HG03097 (cell line): ENCODE data around the gene ACAT2.
"Not testable (repeated sequence)": the region's sequence is repeated elsewhere in the genome, so short reads cannot be mapped to it uniquely, and the experiment has no call there.

Experiments used
- ATAC-seq: cut with Tn5 transposase; IDR thresholded peaks from one replicate; pipeline ENCODE4 v1.9.1; 2021; ENCODE audit not compliant: unreplicated experiment, low FRiP score

ACAT2 gene

GRCh38 chr6:159762681-159763293 lies 942 bp downstream of the ACAT2 start:
- no peak for ATAC-seq

- ATAC-seq, result no peak
Observed at GRCh38 chr6:159766906-159767305, 5.1 kb downstream of the ACAT2 start.

DNA sequence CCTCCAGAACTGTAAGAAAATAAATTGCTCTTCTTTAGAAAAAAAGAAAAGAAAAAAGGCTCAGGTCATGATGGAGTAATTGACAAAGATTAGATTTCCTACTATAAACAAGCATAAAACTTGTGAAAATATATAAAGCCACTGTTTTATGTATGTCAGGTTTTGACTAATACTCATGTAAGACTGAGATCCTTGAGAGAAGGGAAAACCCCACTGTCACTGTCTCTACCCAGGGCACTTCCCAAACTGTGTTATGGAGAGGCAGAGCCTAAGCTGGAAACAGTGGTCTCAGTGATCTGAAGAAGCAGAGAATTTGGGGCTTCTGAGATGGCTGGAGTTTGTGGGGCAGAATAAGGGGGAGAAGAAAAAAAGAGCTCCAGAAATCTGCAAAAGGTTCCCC lies 7.6 kb downstream of the ACAT2 start:
- ATAC-seq, result no peak

GRCh38 chr6:159772196-159772595 lies 10.4 kb downstream of the ACAT2 start:
- no peak for ATAC-seq

DNA sequence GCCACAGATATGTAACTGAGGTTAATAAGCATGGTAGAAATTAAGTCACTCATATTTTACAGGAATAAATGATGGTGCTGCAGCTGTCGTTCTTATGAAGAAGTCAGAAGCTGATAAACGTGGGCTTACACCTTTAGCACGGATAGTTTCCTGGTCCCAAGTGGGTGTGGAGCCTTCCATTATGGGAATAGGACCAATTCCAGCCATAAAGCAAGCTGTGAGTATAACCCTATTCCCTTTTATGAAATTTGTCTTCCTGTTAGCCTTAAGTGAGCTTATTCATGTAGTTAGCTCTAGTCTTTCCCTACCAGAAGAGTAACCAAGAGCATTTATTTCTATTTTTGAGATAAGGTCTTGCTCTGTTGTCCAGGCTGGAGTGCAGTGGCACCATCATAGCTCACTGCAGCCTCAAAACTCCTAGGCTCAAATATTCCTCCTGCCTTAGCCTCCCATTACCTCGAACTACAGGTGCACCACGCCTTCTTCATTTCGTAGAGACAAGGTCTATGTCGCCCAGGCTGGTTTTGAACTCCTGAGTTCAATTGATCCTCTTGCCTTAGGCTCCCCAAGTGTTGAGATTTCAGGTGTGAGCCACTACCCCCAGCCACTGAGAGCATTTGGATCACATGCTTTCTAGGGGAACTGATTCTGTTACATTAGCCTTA lies 15.5 kb downstream of the ACAT2 start:
- ATAC-seq, result no peak

DNA sequence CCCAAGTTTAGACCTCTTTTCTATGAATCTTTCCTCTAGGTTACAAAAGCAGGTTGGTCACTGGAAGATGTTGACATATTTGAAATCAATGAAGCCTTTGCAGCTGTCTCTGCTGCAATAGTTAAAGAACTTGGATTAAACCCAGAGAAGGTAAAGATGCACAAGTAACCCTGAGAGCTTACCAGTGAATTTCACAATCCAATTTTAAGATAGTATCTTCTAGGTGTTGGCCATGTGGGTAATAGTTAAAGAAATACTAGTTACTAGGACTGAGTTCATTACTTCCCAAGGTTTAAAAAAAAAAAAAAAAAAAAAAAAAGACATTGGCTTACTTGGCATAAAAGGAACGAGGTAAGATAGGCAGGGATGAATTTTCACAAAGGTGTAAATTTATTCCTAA lies 16.3 kb downstream of the ACAT2 start:
- no peak for ATAC-seq

DNA sequence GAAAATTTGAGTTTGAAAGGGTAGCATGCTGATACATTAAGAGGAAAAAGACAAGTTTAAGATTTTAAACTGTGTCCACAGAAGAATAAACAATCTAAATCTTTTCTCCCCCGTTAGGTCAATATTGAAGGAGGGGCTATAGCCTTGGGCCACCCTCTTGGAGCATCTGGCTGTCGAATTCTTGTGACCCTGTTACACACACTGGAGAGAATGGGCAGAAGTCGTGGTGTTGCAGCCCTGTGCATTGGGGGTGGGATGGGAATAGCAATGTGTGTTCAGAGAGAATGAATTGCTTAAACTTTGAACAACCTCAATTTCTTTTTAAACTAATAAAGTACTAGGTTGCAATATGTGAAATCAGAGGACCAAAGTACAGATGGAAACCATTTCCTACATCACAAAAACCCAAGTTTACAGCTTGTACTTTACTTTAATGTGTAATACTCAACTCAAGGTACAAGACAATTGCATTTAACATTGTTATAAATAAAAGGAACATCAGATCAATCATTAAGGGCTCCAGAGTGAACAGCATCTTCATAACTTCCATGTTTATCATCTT lies 16.8 kb downstream of the ACAT2 start:
- no peak for ATAC-seq

- no peak for ATAC-seq
Observed at GRCh38 chr6:159788276-159788675, 26.4 kb downstream of the ACAT2 start.

DNA sequence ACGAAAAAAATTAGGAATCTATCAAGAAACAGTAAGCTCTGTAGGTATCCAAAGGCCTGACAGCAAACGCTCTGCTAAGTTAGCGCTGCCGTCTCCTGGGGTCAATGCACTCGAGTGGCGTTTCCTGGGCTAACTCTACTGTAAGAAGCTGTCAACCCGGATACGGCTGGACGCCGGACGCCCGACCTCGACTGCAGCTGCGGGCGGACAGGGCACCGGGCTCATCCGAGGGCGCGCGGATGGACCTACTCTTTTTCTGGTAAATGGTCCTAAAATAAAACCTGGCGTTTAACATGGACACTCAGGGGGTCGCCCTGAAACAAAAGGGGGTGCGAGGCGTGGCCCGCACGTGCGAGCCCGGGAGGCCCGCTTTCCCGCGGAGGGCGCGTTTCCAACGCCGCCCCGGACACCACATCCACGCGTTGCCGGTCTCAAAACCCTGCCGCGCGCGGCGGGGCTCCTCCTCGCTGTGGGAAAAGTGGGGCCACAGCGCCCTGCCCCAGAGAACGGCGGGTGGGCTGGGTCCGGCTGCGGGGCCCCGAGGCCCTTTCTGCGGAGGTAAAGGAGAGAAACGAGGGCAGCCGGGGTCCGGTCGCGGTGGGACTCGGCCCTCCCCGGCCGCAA lies 27.0 kb downstream of the ACAT2 start:
- ATAC-seq, result peak; percentile 6

DNA sequence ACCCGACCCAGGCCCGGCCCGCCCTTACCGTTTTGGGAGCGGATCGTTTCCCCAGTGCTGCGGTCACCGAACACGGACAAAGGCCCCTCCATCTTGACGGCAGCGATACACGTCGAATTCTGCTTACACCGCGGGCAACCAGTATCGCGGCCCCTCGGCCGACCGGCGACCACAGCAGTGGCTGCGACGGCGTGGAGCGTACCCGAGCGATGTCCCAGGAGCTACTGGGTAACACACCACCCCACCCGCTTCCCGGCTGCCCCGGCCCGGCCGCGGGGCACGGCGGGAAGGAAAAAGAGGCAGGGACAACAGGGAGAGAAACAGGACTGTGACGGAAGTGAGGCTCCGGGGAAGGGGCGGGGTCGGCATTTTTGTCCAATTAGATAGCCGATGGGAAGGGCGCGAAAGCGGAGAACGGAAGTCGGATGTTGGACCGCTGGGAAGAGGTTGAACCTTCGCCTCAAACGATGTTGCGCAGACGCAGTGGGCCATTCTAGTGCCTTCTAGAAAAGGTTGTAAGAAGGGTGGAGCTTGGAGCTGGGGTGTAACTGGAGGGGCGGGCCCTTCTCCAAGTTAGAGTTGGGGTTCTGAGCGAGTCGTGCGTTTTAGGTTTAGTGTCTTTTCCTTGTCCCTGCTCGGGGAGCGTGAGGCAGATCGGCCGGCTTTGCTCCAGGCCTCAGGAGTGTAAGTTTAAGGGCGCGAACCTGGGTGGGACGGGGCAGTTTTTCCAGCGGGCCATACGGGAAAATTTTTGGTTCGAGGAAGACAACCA lies 27.7 kb downstream of the ACAT2 start, which contains the start of gene TCP1:
TSS of gene TCP1 (minus strand) at position 226 of the 772 bp plus-strand sequence. CDS start at position 92, 134 bp downstream.
- ATAC-seq, result peak; percentile 75

GRCh38 chr6:159790149-159790955 lies 28.5 kb downstream of the ACAT2 start, which contains the start of gene MRPL18:
Gene MRPL18 (plus strand): TSS chr6:159790467. CDS start chr6:159790588, 121 bp downstream.
- peak; percentile 85 for ATAC-seq

DNA sequence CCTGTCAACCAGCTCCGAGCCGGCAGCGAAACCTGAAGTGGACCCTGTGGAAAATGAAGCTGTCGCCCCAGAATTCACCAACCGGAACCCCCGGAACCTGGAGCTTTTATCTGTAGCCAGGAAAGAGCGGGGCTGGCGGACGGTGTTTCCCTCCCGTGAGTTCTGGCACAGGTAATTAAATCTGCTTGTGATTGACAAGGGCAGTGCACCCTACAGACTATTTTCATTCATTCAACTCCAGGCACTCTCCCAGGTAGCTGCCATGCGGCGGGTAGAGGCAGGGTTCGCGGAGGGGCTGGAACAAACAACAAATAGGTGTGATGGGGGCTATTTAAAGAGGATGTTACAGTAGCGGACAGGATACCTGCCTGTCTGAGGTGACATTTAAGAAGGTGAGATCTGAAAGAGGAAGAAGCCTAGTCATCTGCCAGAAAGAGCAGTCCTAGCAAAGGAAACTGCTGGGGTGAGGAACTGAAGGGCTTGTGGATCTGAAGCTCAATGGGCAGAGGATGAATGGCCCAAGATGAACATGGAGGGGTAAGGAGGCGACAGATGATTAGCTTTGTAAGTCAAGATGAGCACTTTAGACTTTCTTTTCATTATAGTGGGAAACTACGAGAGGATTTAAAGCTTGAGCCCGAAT lies 29.2 kb downstream of the ACAT2 start:
- ATAC-seq, result no peak

DNA sequence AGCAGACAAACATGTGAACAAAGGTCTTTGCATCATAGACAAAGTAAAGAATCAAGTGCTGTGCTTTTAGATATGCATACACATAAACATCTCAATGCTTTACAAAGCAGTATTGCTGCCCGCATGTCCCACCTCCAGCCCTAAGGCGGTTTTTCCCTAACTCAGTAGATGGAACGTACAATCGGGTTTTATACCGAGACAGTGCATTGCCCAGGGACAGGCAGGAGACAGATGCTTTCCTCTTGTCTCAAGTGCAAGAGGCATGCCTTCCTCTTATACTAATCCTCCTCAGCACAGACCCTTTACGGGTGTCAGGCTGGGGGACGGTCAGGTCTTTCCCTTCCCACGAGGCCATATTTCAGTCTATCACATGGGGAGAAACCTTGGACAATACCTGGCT lies 33.1 kb downstream of the ACAT2 start:
- ATAC-seq, result not testable (repeated sequence)

DNA sequence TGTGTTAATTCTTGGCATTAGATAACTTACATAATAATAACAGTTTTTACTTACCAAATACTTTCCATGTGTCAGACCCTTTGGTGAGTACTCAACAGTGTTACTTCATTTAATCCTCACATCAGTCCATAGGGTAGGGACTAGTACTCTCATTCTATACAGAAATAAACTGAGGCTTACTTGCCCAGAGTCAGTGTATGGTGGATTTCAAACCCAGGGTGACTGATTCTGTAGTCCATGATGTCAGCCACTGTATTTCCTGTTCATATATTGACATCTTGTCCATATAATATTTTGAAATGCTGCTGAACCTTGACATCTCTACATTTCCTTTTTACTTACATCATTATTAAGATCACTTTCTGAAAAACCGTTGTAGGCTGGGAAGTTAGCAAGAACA lies 35.7 kb downstream of the ACAT2 start:
- no peak for ATAC-seq

DNA sequence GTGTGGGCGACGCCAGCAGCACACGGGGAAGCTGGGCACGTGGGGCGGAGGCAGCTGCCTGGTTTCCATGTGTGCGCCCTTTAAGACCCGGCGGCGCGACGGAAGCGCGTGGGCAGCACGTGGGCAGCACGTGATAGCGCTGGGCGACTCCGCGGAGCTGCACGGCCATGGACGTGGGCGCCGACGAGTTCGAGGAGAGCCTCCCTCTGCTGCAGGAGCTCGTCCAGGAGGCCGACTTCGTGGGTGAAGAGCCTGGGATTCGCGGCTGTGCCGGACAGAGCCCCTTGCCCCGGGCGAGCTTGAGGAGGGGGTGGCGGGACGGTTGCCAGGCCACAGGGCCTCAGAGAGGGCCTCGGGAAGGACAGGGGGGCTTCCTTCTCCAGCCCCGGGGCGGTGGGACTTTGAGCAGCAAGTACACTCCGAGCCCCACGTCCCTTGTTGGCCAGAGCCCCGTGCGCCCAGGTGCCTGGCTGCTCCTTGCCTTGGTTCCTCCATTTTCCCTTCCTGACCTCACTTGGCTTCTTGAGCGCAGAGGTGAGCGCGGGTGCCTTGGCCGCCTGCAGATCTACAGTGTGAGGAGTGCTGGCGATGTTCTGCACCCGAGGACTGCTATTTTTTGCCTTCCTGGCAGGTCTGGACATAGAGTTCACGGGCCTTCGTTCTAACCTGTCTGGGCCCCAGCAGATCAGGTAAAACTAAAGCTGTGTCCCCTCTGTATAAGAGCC lies 38.5 kb downstream of the ACAT2 start, which contains the start of gene PNLDC1:
TSS of gene PNLDC1 (plus strand) at position 136 of the 725 bp plus-strand sequence. CDS start at position 168, 32 bp downstream.
- no peak for ATAC-seq

DNA sequence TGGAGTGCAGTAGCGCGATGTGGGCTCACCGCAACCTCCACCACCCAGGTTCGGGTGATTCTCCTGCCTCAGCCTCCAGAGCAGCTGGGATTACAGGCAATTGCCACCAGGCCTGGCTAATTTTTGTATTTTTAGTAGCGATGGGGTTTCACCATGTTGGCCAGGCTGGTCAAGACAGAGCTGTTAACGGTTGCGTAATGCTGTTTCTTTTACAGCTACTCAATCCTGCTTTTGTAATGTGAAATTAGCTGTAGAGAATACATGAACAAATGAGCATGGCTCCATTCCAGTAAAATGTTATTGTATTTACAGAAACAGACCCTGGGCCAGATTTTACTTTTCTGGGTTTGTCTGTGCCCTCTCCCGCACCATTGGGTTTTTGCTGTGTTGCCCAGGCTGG lies 40.1 kb downstream of the ACAT2 start:
- ATAC-seq, result no peak

GRCh38 chr6:159804504-159804903 lies 42.7 kb downstream of the ACAT2 start:
- no peak for ATAC-seq

DNA sequence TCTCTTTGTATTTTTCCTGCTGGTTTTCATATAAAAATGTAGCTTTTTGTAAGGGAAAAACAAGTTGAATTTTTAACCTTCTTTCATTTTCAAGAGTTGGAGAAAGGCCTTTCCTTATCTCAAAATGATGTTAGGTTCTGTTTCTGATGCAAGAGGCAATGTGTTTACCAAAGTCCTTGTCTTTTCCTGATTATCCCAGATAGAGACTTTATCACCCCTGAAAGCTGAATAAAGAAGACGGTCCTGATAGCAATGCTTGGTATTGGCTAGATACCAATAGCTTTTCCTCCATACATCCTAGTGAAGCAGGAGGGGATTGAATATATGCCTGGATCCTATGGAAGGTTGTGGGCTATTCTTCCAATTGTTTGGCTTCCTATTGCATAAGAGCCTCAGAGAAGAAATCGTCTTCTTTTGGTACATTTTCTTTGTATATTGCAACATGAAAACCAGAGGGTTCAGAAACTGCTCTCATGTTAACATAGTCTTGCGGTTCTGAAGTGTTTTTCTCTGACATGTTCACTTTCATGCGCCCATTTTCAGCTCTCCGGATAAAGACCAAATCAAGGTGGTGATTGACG lies 43.7 kb downstream of the ACAT2 start:
- no peak for ATAC-seq
